Measurements from ENCODE around the gene PTPRM. TPM values are rescaled to one million over a fixed set of nuclear protein-coding genes. Genes with fewer than 3 reads are reported as not detected.

The PTPRM gene
- total RNA-seq, 1 experiment from 2014 or later = 6.2 TPM

DNA sequence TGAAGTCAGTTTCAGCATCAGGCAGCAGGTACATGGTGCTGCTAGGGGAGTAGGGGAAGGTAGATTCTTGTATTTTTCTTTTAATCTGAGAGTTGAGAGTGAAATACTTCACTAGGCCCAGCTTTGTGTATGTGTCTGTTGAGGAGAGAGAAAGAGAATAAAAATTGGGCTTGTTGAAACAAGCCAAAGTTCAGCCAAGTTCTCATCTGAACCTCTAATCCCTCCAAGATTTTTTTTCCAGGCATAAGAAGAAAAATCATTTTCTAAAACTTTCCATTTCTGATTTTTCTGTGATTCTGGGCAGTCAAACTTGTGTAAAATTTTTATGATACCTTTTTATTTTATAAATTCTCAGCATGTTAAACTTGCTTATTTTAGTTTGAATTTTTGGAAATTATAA lies 55.6 kb downstream of the PTPRM start:
- no peaks in the 10 kb centered on the region; a peak in 1 of 7 replicates for H3K36me3 Mint-ChIP-seq (ENCODE audit: insufficient read depth in 1 of 3, low read depth in 3 of 3)
- Histone ChIP-seq H3K79me1 (ENCODE audit: insufficient read depth, low read depth, low read length, poor library complexity, severe bottlenecking) (no peaks in the 10 kb centered on the region), H3K4ac (ENCODE audit: low read depth, low read length) (no peak overlapping the region), H2BK20ac (ENCODE audit: low read depth, low read length, poor library complexity, severe bottlenecking) (no peak overlapping the region), H3K14ac (ENCODE audit: insufficient read depth, low read length) (no peak overlapping the region), H2BK5ac (ENCODE audit: insufficient read length, low read length) (no peak overlapping the region), H3K27ac (ENCODE audit: insufficient read length, low read depth, low read length) (no peak overlapping the region), H4K5ac (ENCODE audit: insufficient read length, low read depth, low read length) (no peak overlapping the region), H4K8ac (replicated peaks; ENCODE audit: insufficient read length, low read depth, low read length) (no peak overlapping the region), H3K4me2 (ENCODE audit: insufficient read depth, insufficient read length, low read length) (no peak overlapping the region), H2AK5ac (ENCODE audit: insufficient read length, low read length) (no peak overlapping the region), H2BK120ac (ENCODE audit: low read depth, low read length, poor library complexity, severe bottlenecking) (no peak overlapping the region), H3K27me3 (ENCODE audit: insufficient read depth, low read length) (no peaks in the 10 kb centered on the region), H3T11ph (ENCODE audit: low read length) (no peak overlapping the region), H3K23me2 (ENCODE audit: insufficient read length, low read depth, low read length, poor library complexity, severe bottlenecking) (no peaks in the 10 kb centered on the region), H4K91ac (ENCODE audit: insufficient read length, low read depth, low read length) (no peak overlapping the region), H3K23ac (ENCODE audit: insufficient read length, low read depth, low read length) (no peak overlapping the region), H2BK15ac (ENCODE audit: low read depth, low read length) (no peak overlapping the region), H3K9ac (ENCODE audit: extremely low read depth, insufficient read length, low read length) (no peak overlapping the region), H3K4me1 (ENCODE audit: insufficient read depth, low read length) (no peaks in the 10 kb centered on the region), H2BK12ac (ENCODE audit: insufficient read length, low read depth, low read length) (no peak overlapping the region), H4K20me1 (ENCODE audit: control insufficient read depth, insufficient read depth, insufficient read length) (no peaks in the 10 kb centered on the region), H3K56ac (ENCODE audit: insufficient read length, low read depth, low read length) (no peak overlapping the region), H3K79me2 (ENCODE audit: insufficient read depth, low read length) (no peaks in the 10 kb centered on the region), H3K9me3 (ENCODE audit: control insufficient read depth, low read depth, low read length) (no peaks in the 10 kb centered on the region), H2AFZ (ENCODE audit: low read length) (no peak overlapping the region), H3K18ac (ENCODE audit: insufficient read length, low read depth, low read length) (no peak overlapping the region)
- no peak for DNase-seq
- H3K4me1 Mint-ChIP-seq = peaks cover 12 to 17% of the 10 kb centered on the region in 2 experiments
- no peak overlapping the region for H3K4me3 Mint-ChIP-seq
- TF ChIP-seq, protein P1, sequence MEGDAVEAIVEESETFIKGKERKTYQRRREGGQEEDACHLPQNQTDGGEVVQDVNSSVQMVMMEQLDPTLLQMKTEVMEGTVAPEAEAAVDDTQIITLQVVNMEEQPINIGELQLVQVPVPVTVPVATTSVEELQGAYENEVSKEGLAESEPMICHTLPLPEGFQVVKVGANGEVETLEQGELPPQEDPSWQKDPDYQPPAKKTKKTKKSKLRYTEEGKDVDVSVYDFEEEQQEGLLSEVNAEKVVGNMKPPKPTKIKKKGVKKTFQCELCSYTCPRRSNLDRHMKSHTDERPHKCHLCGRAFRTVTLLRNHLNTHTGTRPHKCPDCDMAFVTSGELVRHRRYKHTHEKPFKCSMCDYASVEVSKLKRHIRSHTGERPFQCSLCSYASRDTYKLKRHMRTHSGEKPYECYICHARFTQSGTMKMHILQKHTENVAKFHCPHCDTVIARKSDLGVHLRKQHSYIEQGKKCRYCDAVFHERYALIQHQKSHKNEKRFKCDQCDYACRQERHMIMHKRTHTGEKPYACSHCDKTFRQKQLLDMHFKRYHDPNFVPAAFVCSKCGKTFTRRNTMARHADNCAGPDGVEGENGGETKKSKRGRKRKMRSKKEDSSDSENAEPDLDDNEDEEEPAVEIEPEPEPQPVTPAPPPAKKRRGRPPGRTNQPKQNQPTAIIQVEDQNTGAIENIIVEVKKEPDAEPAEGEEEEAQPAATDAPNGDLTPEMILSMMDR (conservative IDR thresholded peaks at IDR 0.05) = no peak
- H3K9me3 Mint-ChIP-seq = no peaks in the 10 kb centered on the region
- H3K27ac Mint-ChIP-seq = peak overlapping the region in 2 of 3 experiments; percentile 21 to 79; a peak in 2 of 7 replicates
- H3K27me3 Mint-ChIP-seq (ENCODE audit: low read depth) = no peaks in the 10 kb centered on the region
